NOMO-1 treated with DMSO at 0.1 percent for 48 hours (cell line): Measurements from ENCODE around the gene A2M.

Experiments
- DNase-seq: peaks from one replicate; lab custom pipeline; 2025; ENCODE audit not compliant: unreplicated experiment; lab: John Stamatoyannopoulos, UW

A2M gene

GRCh38 chr12:9074484-9075137 lies 41.1 kb downstream of the A2M start:
- no peak for DNase-seq

- no peak for DNase-seq
Observed at GRCh38 chr12:9073076-9073475, 42.6 kb downstream of the A2M start.

- no peak for DNase-seq
Observed at GRCh38 chr12:9072481-9073038, 43.2 kb downstream of the A2M start.

GRCh38 chr12:9071969-9072368 lies 43.8 kb downstream of the A2M start:
- DNase-seq, result no peak

GRCh38 chr12:9071518-9071917 lies 44.2 kb downstream of the A2M start:
- DNase-seq, result no peak

GRCh38 chr12:9070351-9070750 lies 45.4 kb downstream of the A2M start:
- DNase-seq, result no peak

GRCh38 chr12:9068600-9068999 lies 47.1 kb downstream of the A2M start:
- no peak for DNase-seq

- DNase-seq, result no peak
Observed at GRCh38 chr12:9068086-9068485, 47.6 kb downstream of the A2M start.

- peak; percentile 14 for DNase-seq
Observed at GRCh38 chr12:9066755-9067423, 48.8 kb downstream of the A2M start.

- no peak for DNase-seq
Observed at GRCh38 chr12:9066183-9066623, 49.5 kb downstream of the A2M start.

- DNase-seq, result no peak
Observed at GRCh38 chr12:9065607-9065856, 50.2 kb downstream of the A2M start.

GRCh38 chr12:9064815-9065606 lies 50.7 kb downstream of the A2M start:
- no peak for DNase-seq

- peak; percentile 73 for DNase-seq
Observed at GRCh38 chr12:9064201-9064814, 51.4 kb downstream of the A2M start.

- no peak for DNase-seq
Observed at GRCh38 chr12:9052610-9053009, 63.1 kb downstream of the A2M start.

- no peak for DNase-seq
Observed at GRCh38 chr12:9051158-9051550, 64.6 kb downstream of the A2M start.

- DNase-seq, result no peak
Observed at GRCh38 chr12:9050521-9051157, 65.1 kb downstream of the A2M start.

- DNase-seq, result peak; percentile 70
Observed at GRCh38 chr12:9049520-9050133, 66.1 kb downstream of the A2M start.

- DNase-seq, result no peak
Observed at GRCh38 chr12:9048930-9049329, 66.8 kb downstream of the A2M start.

- no peak for DNase-seq
Observed at GRCh38 chr12:9047105-9047504, 68.6 kb downstream of the A2M start.

GRCh38 chr12:9043766-9044165 lies 72.0 kb downstream of the A2M start:
- no peak for DNase-seq

GRCh38 chr12:9041321-9041720 lies 74.4 kb downstream of the A2M start:
- DNase-seq, result no peak
